Tibial nerve (tissue), 4 donors: ENCODE measurements around the gene RHOD. TPM values are rescaled to one million over a fixed set of nuclear protein-coding genes. Genes with fewer than 3 reads are reported as not detected.

ENCODE experiments used
- DNase-seq, 2 donors: peaks; one replicate each; pipeline ENCODE4 v3.0.0-alpha.2; 2019; ENCODE audit warnings: low spot score in 2 of 2
- H3K27ac ChIP-seq, 4 donors: fragments of 200-600 bp; sonication (generic) in 3 of 4; one replicate each; pipeline ENCODE4 v1.5.1; 2017 to 2019; ENCODE audit warnings: mild to moderate bottlenecking in 1 of 4
- H3K27me3 ChIP-seq, 2 donors: fragments of 200-600 bp; sonication (generic) in 1 of 2; one replicate each; pipeline versions ENCODE4 v1.5.1 to v1.6.0; 2017 to 2019
- H3K36me3 ChIP-seq, 3 donors: fragments of 200-600 bp; sonication (generic); one replicate each; pipeline ENCODE4 v1.5.1; 2018 to 2019
- H3K4me1 ChIP-seq, 4 donors: fragments of 200-600 bp; sonication (generic) in 3 of 4; one replicate each; pipeline ENCODE4 v1.5.1; 2017 to 2019
- H3K4me3 ChIP-seq, 4 donors: fragments of 200-600 bp; sonication (generic) in 3 of 4; one replicate each; pipeline ENCODE4 v1.5.1; 2017 to 2019; ENCODE audit warnings: mild to moderate bottlenecking in 1 of 4, moderate library complexity in 1 of 4
- H3K9me3 ChIP-seq, 4 donors: fragments of 200-600 bp; sonication (generic) in 3 of 4; one replicate each; pipeline ENCODE4 v1.5.1; 2017 to 2019
- EP300 ChIP-seq, 2 donors: sonication (generic); formaldehyde crosslinking; IDR thresholded peaks; one replicate each; pipeline ENCODE4 v1.6.1; 2017; ENCODE audit warnings: antibody characterized with exemption in 2 of 2, mild to moderate bottlenecking in 1 of 2
- POLR2A ChIP-seq, 2 donors: fragments of 450-650 bp; IDR thresholded peaks; one replicate each; pipeline ENCODE4 v1.6.1; 2017; ENCODE audit warnings: antibody characterized with exemption in 2 of 2, mild to moderate bottlenecking in 2 of 2, moderate library complexity in 2 of 2
- WGBS, 2 donors: methylation state at CpG; one replicate each; pipeline ENCODE4 v1.1.5; 2018; 5-methylcytosine and 5-hydroxymethylcytosine counted together
- total RNA-seq, 4 donors: library from RNA; depleted of rRNA; stranded (reverse); fragments of >200 nt; gene quantifications; one replicate each; pipeline ENCODE4 v1.1.0, GENCODE V29; 2016
- TF ChIP-seq, protein P1 (sequence below), 5 experiments: fragments of 200-600 bp in 3 of 5; fragments of 450-650 bp in 2 of 5; sonication (generic) in 3 of 5; IDR thresholded peaks; one replicate each; pipeline ENCODE4 v1.5.1; 2016 to 2019; ENCODE audit warnings: antibody characterized with exemption in 5 of 5, mild to moderate bottlenecking in 3 of 5, moderate library complexity in 2 of 5

Gene RHOD
- total RNA-seq, 4 donors from 2014 or later, result 15.9 to 30.8 (median 24.4) TPM

DNA sequence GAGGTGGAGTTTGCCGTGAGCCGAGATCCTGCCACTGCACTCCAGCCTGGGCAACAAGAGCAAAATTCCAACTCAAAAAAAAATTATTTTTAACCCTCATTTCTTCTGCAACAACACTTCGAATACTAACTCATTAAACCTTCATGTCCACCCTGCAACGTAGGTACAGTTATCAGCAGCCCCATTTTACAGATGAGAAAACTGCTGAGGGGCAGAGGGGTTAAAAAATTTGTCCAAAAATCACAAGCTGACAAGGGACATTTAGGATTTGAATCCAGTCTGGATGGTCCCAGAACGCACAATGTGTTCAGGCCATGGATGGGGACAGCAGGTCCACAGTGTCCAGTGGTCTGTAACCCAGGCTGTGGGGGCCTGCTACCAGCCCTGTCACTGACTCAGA, 29.0 kb downstream of the RHOD start:
- TF ChIP-seq EP300 (IDR thresholded peaks at IDR 0.05), result no peak
- TF ChIP-seq, protein P1, sequence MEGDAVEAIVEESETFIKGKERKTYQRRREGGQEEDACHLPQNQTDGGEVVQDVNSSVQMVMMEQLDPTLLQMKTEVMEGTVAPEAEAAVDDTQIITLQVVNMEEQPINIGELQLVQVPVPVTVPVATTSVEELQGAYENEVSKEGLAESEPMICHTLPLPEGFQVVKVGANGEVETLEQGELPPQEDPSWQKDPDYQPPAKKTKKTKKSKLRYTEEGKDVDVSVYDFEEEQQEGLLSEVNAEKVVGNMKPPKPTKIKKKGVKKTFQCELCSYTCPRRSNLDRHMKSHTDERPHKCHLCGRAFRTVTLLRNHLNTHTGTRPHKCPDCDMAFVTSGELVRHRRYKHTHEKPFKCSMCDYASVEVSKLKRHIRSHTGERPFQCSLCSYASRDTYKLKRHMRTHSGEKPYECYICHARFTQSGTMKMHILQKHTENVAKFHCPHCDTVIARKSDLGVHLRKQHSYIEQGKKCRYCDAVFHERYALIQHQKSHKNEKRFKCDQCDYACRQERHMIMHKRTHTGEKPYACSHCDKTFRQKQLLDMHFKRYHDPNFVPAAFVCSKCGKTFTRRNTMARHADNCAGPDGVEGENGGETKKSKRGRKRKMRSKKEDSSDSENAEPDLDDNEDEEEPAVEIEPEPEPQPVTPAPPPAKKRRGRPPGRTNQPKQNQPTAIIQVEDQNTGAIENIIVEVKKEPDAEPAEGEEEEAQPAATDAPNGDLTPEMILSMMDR (IDR thresholded peaks at IDR 0.05), result no peak
- no peak for TF ChIP-seq POLR2A (IDR thresholded peaks at IDR 0.05)
- peaks cover 0 to 13% (median 9%) of the 10 kb centered on the region in 4 donors for H3K4me1 ChIP-seq
- whole genome bisulfite sequencing, 2 donors, result 94% methylated on average over 5 of the region's 5 CpGs

DNA sequence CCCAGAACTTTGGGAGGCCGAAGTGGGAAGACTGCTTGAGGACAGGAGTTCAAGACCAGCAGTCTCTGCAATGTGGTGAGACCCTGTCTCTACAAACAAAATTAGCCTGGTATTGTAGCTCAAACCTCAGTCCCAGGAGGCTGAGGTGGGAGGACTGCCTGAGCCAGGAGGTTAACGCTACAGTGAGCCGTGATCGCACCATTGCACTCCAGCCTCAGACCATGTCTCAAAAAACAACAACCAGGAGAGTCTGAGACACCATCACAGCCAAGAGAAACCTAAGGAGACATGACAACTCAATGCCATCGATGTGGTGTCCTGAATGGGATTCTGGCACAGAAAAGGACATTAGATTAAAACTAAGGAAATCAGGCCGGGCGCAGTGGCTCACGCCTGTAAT, 34.1 kb downstream of the RHOD start:
- WGBS, 2 donors, result 89 to 90% methylated on average over 8 of the region's 8 CpGs
- Histone ChIP-seq H3K4me3 (no peak overlapping the region), H3K36me3 (no peaks in the 10 kb centered on the region), H3K27ac (no peak overlapping the region), H3K9me3 (no peaks in the 10 kb centered on the region), H3K4me1 (no peaks in the 10 kb centered on the region), H3K27me3 (peaks cover 0 to 4% of the 10 kb centered on the region in 2 donors)
- no peak for TF ChIP-seq EP300 (IDR thresholded peaks at IDR 0.05)
- TF ChIP-seq POLR2A (IDR thresholded peaks at IDR 0.05), result no peak
- TF ChIP-seq, protein P1 (IDR thresholded peaks at IDR 0.05), result no peak
- DNase-seq, result no peak

More for the DNA sequence above, 29.0 kb downstream of the RHOD start:
- DNase-seq, result no peak
- H3K36me3 ChIP-seq, result no peaks in the 10 kb centered on the region
- H3K27ac ChIP-seq, result no peak overlapping the region
- H3K27me3 ChIP-seq, result no peaks in the 10 kb centered on the region
- no peak overlapping the region for H3K4me3 ChIP-seq
- no peaks in the 10 kb centered on the region for H3K9me3 ChIP-seq

DNA sequence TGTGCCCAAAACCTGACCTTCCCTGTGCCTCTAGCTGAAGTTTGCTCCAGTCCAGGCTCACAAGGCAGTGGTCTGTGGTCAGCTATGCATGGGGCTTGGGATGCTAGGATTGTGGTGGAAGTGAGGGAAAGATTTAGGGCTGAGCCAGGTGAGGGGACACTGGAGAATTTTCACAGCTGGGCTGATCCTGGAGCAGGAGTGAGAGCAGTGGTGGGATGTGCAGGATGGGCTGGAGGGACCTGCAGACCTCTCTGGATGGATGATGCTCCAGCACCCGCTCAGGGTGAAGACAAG, 38.5 kb downstream of the RHOD start:
- Histone ChIP-seq H3K4me1 (no peaks in the 10 kb centered on the region), H3K4me3 (no peak overlapping the region), H3K36me3 (no peaks in the 10 kb centered on the region), H3K27ac (no peak overlapping the region), H3K9me3 (no peaks in the 10 kb centered on the region), H3K27me3 (peaks cover 0 to 4% of the 10 kb centered on the region in 2 donors)
- no peak for TF ChIP-seq EP300 (IDR thresholded peaks at IDR 0.05)
- no peak for TF ChIP-seq POLR2A (IDR thresholded peaks at IDR 0.05)
- TF ChIP-seq, protein P1 (IDR thresholded peaks at IDR 0.05), result no peak
- WGBS, 2 donors, result 77 to 80% methylated on average over 1 of the region's 1 CpG
- no peak for DNase-seq

DNA sequence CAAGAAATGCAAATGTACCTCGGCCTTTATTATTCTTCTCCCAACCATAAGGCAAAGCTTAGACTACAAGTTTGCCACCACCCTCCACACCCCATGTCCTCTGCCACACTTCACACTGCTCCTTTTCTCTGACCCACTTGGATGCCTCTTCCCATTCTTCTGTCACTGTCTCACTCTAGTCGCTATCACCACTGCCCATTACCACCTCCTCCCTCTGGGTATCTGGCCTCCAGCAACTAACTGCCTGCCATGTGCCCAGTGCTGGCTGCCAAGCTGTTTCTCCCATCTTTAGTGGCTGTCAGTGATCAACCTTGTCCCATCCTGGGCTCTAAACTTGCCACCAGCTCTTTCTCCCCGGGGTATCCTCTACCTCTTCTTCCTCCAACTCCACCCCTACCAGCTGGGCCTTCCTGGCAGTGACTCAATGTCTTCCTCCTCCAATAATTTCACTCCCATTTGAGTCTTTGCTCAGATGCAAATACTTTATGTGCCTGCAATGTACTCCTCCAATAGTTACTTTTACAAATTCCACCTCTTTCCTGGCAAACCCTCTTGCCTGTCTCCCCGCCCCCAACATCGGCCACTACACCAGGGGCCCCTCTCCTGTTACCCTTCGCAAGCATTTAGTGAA, 42.3 kb downstream of the RHOD start:
- H3K4me1 ChIP-seq, result no peaks in the 10 kb centered on the region
- no peaks in the 10 kb centered on the region for H3K36me3 ChIP-seq
- 80 to 81% methylated on average over 6 of the region's 6 CpGs for WGBS, 2 donors
- no peak for DNase-seq
- no peak overlapping the region for H3K4me3 ChIP-seq
- no peaks in the 10 kb centered on the region for H3K9me3 ChIP-seq
- H3K27me3 ChIP-seq, result no peaks in the 10 kb centered on the region
- TF ChIP-seq EP300 (IDR thresholded peaks at IDR 0.05) (no peak), POLR2A (IDR thresholded peaks at IDR 0.05) (no peak)
- TF ChIP-seq, protein P1 (IDR thresholded peaks at IDR 0.05), result no peak
- H3K27ac ChIP-seq, result no peak overlapping the region

DNA sequence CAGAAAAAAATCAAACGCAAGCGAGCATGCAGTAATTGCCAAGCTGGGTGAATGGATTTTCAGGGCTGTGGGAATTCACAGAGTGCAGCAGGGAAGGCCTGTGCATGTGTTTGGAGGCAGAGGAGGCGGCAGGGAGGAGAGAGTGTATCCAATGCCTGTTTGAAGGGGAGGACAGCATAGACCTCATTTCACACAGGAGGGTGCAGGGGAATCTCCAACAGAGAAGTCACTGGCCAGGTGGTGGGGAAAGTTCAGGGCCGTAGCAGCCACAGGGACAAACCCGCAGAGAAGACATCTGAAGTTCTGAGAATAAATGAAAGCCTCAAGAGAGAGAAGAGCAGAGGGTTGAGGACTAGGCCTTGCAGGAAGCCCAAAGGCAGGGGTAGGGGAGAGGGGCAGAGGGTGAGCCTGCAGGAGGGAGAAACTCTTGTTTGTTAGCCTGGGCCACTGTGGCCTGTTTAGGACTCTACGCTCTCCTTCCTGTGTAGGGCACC, 43.2 kb downstream of the RHOD start:
- no peaks in the 10 kb centered on the region for H3K4me1 ChIP-seq
- 86 to 92% methylated on average over 6 of the region's 6 CpGs for WGBS, 2 donors
- H3K36me3 ChIP-seq, result no peaks in the 10 kb centered on the region
- no peak for DNase-seq
- TF ChIP-seq POLR2A (IDR thresholded peaks at IDR 0.05) (no peak), EP300 (IDR thresholded peaks at IDR 0.05) (no peak)
- TF ChIP-seq, protein P1 (IDR thresholded peaks at IDR 0.05), result no peak
- H3K4me3 ChIP-seq, result no peak overlapping the region
- H3K27ac ChIP-seq, result no peak overlapping the region
- H3K9me3 ChIP-seq, result no peaks in the 10 kb centered on the region
- H3K27me3 ChIP-seq, result no peaks in the 10 kb centered on the region
